Measurements from ENCODE around the gene MED27.

Gene MED27

GRCh38 chr9:132079391-132080091, at the start of gene MED27:
Gene MED27 (minus strand): TSS chr9:132079867. CDS start chr9:132079844, 23 bp downstream.
- peak; percentile 91 for DNase-seq (ENCODE audit: low read depth)

GRCh38 chr9:132127888-132128534, 48.3 kb upstream of the MED27 start:
- no peak for DNase-seq (ENCODE audit: low read depth)

- no peak for DNase-seq (ENCODE audit: low read depth)
Observed at GRCh38 chr9:132126680-132127236, 47.1 kb upstream of the MED27 start.

- DNase-seq (ENCODE audit: low read depth) = no peak
Observed at GRCh38 chr9:132125944-132126679, 46.4 kb upstream of the MED27 start.

- no peak for DNase-seq (ENCODE audit: low read depth)
Observed at GRCh38 chr9:132125361-132125760, 45.7 kb upstream of the MED27 start.

GRCh38 chr9:132124800-132125199, 45.1 kb upstream of the MED27 start:
- no peak for DNase-seq (ENCODE audit: low read depth)

GRCh38 chr9:132121021-132121420, 41.4 kb upstream of the MED27 start:
- DNase-seq (ENCODE audit: low read depth) = no peak

GRCh38 chr9:132117694-132118093, 38.0 kb upstream of the MED27 start:
- no peak for DNase-seq (ENCODE audit: low read depth)

- DNase-seq (ENCODE audit: low read depth) = no peak
Observed at GRCh38 chr9:132116583-132116982, 36.9 kb upstream of the MED27 start.

- no peak for DNase-seq (ENCODE audit: low read depth)
Observed at GRCh38 chr9:132114102-132114707, 34.5 kb upstream of the MED27 start.

GRCh38 chr9:132109291-132109690, 29.6 kb upstream of the MED27 start:
- no peak for DNase-seq (ENCODE audit: low read depth)

GRCh38 chr9:132108728-132109127, 29.1 kb upstream of the MED27 start:
- no peak for DNase-seq (ENCODE audit: low read depth)

GRCh38 chr9:132099741-132100407, 20.2 kb upstream of the MED27 start:
- no peak for DNase-seq (ENCODE audit: low read depth)

GRCh38 chr9:132099167-132099566, 19.5 kb upstream of the MED27 start:
- no peak for DNase-seq (ENCODE audit: low read depth)

GRCh38 chr9:132094314-132094791, 14.7 kb upstream of the MED27 start:
- no peak for DNase-seq (ENCODE audit: low read depth)

- no peak for DNase-seq (ENCODE audit: low read depth)
Observed at GRCh38 chr9:132090771-132091170, 11.1 kb upstream of the MED27 start.

- no peak for DNase-seq (ENCODE audit: low read depth)
Observed at GRCh38 chr9:132087438-132088030, 7.9 kb upstream of the MED27 start.

GRCh38 chr9:132082188-132082587, 2.5 kb upstream of the MED27 start:
- no peak for DNase-seq (ENCODE audit: low read depth)

- DNase-seq (ENCODE audit: low read depth) = no peak
Observed at GRCh38 chr9:132078699-132079356, 839 bp downstream of the MED27 start.

GRCh38 chr9:132077881-132078698, 1.6 kb downstream of the MED27 start:
- DNase-seq (ENCODE audit: low read depth) = no peak
